HG02938 (cell line): ENCODE results near the gene MRPS30.
"Not testable (repeated sequence)": the region's sequence is repeated elsewhere in the genome, so short reads cannot be mapped to it uniquely, and the experiment has no call there.

Source experiments
- ATAC-seq: cut with Tn5 transposase; IDR thresholded peaks from one replicate; pipeline ENCODE4 v1.9.1; 2021; ENCODE audit warnings: mild to moderate bottlenecking, moderate library complexity; ENCODE audit not compliant: unreplicated experiment

MRPS30 gene

DNA sequence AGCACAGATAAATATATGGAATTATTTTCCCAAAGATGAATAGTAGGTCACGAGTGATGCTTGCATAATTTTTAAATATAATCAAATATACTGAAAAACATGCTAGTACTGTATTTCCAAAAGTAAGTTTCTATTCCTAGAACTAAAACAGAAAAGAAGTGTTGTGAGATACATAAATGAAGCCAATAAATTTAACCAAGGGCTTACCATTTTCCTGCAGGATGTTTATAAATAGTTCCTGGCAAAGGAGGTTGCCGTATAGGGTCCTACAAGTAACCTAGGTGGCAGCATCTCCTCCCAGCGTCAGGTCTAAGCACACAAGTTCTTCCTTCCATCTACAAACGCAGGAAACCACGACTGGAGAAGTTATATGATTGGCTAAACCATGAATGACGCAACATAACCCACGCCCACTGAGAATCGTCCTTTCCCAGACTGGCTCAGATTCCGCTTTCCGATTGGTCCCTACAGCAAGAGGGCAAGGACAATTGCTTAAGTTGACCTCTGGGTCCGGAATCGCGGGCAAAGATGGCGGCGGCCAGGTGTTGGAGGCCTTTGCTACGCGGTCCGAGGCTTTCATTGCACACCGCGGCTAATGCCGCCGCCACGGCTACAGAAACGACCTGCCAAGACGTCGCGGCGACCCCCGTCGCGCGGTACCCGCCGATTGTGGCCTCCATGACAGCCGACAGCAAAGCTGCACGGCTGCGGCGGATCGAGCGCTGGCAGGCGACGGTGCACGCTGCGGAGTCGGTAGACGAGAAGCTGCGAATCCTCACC lies at the start of gene MRPS30:
TSS of gene MRPS30 (plus strand) at position 513 of the 780 bp plus-strand sequence. CDS start at position 529, 16 bp downstream.
- peak; percentile 97 for ATAC-seq

DNA sequence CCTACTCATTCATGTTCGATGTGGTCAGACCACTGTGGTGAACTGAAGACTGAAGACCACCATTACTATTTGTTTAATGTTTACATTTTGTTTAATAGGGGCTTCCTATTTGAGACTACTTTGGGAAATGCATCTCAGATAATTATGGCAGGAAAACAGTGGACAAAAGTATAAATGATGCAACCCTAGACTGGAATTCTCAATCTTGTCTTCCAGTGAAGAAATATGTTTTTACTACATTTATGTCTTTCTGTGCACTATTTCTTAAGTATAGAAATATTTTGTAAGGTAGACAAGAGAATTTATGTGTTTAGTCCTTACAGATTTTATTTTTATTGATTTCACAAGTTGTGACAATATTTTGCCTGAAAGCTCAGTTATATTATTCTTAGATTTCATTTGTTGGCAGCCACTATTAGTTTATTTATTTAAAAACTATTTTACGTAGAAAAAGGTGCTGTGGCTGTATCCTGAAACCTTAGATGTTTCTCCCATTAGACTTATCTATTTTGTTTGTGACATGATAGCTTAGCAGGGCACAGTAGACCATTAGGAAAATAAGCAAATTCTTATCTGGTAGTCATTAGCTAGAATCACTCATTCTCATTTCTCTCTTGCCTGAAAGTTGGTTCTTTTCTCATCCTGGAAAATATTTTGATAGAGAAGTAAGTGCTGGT lies 39.4 kb upstream of the MRPS30 start:
- ATAC-seq = no peak

GRCh38 chr5:44769877-44770209 lies 38.9 kb upstream of the MRPS30 start:
- ATAC-seq = no peak

- no peak for ATAC-seq
Measured at GRCh38 chr5:44770780-44771717, 37.7 kb upstream of the MRPS30 start.

GRCh38 chr5:44772397-44772796 lies 36.4 kb upstream of the MRPS30 start:
- ATAC-seq = not testable (repeated sequence)

- peak; percentile 60 for ATAC-seq
Measured at GRCh38 chr5:44774279-44774880, 34.4 kb upstream of the MRPS30 start.

DNA sequence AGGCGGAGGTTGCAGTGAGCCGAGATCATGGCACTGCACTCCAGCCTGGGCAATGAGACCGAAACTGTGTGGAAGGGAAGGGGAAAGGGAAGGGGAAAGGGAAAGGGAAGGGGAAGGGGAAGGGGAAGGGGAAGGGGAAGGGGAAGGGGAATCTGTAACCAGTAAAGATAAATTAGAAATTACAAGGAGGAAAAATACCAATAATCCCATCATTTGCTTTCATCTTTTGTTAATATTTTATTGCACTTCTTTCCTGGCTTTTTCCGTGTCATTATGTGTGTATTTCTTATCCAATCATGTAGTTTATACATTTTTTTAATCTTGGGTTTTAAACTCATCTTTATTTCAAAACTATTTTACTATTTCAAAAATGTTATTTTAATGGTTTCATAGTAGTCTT lies 29.6 kb upstream of the MRPS30 start:
- ATAC-seq = no peak

GRCh38 chr5:44783634-44784315 lies 25.0 kb upstream of the MRPS30 start:
- ATAC-seq = no peak

GRCh38 chr5:44787731-44788130 lies 21.0 kb upstream of the MRPS30 start:
- ATAC-seq = no peak

- ATAC-seq = not testable (repeated sequence)
Measured at GRCh38 chr5:44789372-44789995, 19.3 kb upstream of the MRPS30 start.

DNA sequence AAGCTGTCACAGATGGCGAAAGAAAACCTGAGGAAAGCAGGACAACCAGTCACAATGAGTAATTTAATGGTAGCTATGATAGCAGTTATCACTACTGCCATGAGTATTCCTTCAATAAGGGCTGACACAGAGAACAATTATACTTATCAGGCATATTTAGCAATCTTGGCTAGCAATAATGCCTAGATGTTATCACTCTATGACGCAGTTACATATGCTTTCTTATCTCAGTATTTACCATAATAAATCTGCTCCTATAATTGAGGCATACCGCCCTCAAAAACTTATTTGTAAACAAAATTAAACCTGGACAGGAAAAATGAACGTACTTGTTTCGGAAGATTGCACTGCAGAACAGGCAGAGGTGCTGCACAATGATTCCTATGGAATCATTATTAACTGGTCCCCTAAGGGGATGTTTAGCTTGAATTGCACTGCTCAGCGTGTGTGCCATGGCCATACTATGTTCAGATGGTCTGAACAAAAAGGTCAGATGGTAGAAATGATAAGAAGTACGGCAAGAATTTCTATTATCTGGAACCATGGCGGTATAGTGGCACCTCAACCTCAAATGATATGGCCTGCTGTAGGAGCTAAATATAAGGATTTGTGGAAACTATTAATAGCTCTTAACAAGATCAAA lies 16.6 kb upstream of the MRPS30 start:
- ATAC-seq = not testable (repeated sequence)

DNA sequence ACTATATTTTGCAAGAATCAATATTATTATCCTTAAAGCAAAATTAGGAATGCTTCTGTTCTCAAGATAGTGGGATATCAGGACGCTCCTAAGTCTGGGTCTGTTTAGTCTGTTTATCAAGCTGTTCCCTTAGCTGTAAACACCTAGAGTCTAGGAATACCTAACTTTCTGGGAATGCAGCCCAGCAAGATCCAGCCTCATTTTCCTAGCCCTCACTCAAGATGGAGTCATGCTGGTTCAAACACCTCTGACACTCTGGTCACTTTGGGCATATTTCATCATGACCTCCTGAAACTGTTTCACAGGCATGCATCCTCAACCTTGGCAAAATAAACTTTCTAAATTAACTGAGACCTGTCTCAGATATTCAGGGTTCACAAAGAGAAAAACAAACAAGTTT lies 14.4 kb upstream of the MRPS30 start:
- ATAC-seq = no peak

GRCh38 chr5:44795496-44795895 lies 13.3 kb upstream of the MRPS30 start:
- no peak for ATAC-seq

- no peak for ATAC-seq
Measured at GRCh38 chr5:44797841-44798240, 10.9 kb upstream of the MRPS30 start.

GRCh38 chr5:44801992-44802391 lies 6.8 kb upstream of the MRPS30 start:
- ATAC-seq = no peak

DNA sequence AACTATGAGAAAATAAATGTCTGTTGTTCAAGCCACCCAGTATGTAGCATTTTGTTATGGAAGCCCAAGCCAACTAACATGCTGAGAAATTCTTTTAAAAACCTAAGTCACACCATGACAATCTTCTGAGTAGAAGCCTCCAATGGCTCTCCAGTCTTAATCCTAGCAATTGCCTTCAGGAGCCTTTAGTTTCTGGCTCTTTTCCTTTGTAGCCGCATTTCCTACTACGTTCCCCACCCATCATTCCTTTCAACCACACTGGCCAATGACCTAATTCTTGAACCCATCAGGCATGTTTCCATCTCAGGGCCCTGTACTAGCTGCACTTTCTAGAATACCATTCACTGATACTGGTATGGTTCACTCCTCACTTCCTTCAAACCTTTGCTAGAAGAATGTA lies 2.1 kb upstream of the MRPS30 start:
- no peak for ATAC-seq

DNA sequence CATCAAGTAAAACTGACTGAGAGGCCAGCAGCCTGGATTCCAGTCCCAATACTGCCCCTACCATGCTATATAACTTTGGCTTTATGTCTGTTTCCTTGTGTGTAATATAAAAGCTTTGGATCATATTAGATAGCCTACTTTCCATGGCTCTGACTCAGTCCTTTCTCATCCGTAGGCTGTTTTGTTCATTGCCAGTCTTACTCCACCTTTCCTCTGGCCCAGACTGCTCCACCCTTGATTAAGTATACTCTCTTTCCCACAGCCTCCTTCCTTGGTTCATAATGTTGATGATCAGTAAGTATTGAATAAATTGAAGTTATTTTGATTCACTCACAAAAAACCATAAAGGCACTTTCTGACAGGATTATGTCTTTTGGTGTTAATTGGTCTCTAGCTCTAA lies 1.5 kb upstream of the MRPS30 start:
- no peak for ATAC-seq

DNA sequence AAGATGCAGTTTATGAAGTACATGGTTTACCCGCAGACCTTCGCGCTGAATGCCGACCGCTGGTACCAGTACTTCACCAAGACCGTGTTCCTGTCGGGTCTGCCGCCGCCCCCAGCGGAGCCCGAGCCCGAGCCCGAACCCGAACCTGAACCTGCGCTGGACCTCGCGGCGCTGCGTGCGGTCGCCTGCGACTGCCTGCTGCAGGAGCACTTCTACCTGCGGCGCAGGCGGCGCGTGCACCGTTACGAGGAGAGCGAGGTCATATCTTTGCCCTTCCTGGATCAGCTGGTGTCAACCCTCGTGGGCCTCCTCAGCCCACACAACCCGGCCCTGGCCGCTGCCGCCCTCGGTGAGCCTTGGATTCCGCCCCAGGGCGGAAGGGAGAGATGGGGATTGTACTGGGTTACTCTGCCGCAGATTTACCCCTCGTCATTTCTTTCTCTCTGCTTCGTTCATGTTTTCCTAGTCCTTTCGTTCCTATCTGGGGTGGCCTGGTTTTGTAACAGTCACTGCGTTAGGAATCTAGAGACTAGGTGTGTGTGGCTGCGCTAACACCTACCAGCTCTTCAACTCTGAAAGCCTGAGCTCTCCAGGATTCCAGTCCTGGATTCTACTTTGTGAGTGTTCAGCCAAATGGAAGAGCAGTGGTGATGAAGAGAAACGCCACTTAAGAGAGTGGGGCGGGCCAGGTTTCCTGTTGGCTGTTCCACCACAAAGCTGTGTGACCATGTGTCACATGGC lies 638 bp downstream of the MRPS30 start:
- ATAC-seq = peak; percentile 51

DNA sequence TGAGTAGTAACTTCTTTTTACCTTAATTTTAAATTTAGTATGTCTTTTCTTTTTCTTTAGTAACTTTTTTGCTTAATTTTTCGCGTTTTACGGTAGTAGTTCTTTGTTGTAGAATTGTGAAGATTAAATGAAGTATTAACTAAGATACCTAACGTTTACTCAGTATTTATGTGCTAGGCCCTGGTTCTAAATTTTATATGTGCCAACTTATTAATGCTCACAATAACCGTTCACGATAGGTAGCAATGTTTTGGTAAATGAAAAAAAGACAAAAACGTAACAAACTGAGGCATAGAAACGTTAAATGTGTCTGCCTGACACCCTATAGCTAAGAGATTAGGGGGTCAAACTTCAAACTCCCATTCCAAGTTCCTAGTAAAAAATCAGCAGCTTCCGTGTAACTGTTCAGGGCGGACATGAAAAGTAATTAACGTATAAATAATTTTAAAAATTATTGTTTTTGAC lies 1.2 kb downstream of the MRPS30 start:
- no peak for ATAC-seq
